GM18505 (cell line): Measurements from ENCODE around the gene SP1.
"Not testable (repeated sequence)": the region's sequence is repeated elsewhere in the genome, so short reads cannot be mapped to it uniquely, and the experiment has no call there.

Source experiments
- ATAC-seq: cut with Tn5 transposase; IDR thresholded peaks from one replicate; pipeline ENCODE4 v1.9.1; 2021; ENCODE audit not compliant: unreplicated experiment
- POLR2A ChIP-seq: IDR thresholded peaks from 4 replicates; pipeline ENCODE4 v1.6.1; 2011; ENCODE audit warnings: borderline replicate concordance; ENCODE audit not compliant: insufficient read depth, insufficient read length; ENCODE audit errors: extremely low read depth

SP1 gene

DNA sequence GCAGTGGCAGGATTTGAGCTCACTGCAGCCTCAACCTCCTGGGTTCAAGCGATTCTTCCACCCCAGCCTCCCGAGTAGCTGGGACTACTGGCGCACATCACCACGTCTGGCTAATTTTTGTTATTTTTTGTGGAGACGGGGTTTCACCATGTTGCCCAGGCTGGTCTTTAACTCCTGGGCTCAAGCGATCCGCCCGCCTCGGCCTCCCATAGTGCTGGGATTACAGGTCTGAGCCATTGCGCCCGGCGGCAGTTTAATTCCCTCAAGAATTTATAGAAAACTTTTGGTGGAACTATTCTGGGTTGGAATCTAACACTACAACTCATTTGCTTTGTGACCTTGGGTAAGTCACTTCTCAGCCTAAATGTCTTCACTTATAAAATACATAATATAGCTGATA is 1.8 kb upstream of the SP1 start:
- TF ChIP-seq POLR2A: no peak
- no peak for ATAC-seq

DNA sequence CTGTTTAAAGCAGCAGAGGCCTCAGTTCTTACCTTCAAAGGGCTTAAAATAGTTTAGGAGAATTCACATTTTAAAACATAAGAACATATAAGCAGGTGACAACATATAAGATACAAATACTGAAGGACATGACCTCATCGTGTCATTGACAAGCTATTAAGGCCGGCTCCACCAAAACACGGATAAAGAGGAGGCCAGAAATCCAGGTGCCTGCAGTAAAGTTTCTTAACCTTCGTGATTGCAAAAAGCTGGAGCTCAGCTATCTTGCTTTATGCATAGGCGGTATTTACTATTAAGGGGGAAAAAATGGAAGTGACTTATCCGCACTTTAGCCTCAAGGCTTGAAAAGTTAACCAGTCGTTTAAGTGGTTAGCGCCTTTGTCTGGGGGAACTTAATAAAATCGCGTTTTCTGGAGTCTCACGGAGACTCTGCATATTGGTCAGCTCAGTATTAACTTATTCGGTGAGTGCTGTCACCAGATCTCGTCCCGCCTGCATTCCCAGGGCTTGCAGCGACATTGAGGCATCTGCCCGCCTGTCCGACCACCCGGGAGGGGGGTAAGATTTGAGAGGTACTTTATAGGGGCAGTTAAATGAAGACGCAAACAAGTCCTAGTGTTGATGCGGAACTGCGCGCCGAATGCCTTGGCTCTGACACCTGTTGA is 1.1 kb upstream of the SP1 start:
- peak; percentile 0 for ATAC-seq
- no peak for TF ChIP-seq POLR2A

DNA sequence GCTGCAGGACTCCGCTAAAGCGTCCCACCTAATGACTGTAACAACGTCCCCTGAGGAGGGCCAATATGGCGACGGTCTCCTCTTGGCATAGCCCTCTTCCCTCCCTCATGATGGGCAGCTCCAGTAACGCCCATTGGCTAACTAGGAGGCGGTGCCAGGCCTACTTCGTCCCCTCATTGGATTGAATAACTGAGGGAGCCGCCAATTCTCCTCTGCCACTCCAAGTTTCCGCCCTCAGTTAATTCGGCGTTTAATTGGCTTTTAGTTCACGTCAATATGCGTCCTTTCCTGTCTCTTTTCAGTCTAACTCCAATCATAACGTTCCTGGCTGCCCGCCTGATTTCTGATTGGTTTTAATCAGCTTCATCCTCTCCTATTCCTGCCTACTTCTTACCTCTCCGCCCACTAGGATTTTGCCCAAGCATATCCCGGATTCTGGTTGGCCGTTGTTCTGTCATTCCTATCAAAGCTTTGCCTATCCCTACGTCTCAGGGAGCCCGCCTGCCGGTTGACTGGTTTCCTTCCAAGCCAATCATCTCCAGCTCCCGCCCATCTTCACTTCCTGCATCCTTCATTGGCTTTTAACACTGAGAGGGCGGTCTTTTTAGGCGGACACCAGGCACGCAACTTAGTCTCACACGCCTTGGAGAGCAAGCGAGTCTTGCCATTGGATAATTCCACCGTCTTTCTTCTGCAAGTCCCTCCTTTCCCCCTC is 430 bp upstream of the SP1 start:
- peak; percentile 94 for TF ChIP-seq POLR2A
- ATAC-seq: peak; percentile 68

DNA sequence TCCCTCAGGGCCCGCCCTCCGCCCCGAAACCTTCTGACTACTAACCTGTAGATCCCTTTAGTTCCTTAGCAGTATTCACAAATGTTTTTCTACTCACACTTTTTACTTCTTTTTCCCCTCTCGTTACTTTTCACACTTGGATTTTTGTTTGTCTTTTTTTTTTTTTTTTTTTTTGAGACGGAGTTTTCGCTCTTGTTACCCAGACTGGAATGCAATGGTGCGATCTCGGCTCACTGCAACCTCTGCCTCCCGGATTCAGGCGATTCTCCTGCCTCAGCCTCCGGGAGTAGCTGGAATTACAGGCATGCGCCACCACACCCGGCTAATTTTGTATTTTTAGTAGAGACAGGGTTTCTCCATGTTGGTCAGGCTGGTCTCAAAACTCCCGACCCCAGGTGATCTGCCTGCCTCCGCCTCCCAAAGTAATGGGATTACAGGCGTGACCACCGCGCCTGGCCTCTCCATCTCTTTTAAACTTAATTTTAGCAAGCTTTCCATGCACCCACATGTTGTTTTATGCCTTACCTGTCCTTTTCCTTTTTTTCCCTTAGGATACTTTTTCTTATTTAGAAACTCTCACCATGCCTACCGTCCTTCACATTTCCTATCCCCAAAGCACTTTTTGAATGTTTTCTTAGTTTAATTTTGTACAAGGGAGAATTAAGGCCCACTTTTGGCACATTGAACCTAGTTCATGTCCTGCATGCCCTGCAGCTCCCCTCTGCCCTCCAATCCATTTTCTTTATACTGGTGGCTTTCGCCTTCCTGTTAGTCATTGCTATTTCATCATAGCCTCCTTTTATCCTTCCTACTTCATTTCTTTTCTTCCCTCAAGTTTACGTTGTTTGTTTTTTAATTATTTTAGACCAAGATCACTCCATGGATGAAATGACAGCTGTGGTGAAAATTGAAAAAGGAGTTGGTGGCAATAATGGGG is 1.1 kb downstream of the SP1 start:
- no peak for TF ChIP-seq POLR2A
- ATAC-seq: no peak

DNA sequence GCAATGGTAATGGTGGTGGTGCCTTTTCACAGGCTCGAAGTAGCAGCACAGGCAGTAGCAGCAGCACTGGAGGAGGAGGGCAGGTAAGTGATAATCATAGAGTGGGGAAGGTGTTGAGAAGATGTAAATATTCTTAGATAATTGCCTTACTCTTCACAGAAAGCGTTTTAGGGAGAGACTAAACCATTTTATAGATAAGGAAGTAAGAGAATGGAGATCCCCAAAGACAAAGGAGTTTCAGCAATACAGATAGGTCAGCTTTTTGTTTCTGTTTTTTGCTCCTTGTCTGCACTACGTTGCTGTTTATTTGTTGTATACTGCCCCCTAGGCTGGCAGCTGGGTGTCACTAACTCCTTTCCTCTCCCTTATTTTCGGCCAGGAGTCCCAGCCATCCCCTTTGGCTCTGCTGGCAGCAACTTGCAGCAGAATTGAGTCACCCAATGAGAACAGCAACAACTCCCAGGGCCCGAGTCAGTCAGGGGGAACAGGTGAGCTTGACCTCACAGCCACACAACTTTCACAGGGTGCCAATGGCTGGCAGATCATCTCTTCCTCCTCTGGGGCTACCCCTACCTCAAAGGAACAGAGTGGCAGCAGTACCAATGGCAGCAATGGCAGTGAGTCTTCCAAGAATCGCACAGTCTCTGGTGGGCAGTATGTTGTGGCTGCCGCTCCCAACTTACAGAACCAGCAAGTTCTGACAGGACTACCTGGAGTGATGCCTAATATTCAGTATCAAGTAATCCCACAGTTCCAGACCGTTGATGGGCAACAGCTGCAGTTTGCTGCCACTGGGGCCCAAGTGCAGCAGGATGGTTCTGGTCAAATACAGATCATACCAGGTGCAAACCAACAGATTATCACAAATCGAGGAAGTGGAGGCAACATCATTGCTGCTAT is 2.0 kb downstream of the SP1 start:
- no peak for TF ChIP-seq POLR2A
- ATAC-seq: no peak

DNA sequence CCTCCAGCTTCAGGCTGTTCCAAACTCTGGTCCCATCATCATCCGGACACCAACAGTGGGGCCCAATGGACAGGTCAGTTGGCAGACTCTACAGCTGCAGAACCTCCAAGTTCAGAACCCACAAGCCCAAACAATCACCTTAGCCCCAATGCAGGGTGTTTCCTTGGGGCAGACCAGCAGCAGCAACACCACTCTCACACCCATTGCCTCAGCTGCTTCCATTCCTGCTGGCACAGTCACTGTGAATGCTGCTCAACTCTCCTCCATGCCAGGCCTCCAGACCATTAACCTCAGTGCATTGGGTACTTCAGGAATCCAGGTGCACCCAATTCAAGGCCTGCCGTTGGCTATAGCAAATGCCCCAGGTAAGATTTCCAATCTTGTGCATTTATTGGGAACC is 3.3 kb downstream of the SP1 start:
- ATAC-seq: no peak
- TF ChIP-seq POLR2A: no peak

DNA sequence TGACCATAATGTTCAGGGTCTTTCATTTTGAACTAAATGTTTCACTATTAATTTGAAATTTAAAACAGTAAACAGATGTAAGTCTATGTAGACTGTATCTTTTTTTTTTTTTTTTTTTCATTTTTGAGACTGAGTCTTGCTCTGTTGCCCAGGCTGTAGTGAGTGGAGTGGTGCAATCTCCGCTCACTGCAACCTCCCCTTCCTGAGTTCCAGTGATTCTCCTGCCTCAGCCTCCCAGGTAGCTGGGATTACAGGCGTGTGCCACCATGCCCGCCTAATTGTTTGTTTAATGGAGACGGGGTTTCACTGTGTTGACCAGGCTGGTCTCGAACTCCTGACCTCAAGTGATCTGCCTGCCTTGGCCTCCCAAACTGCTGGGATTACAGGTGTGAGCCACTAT is 6.4 kb downstream of the SP1 start:
- ATAC-seq: not testable (repeated sequence)

DNA sequence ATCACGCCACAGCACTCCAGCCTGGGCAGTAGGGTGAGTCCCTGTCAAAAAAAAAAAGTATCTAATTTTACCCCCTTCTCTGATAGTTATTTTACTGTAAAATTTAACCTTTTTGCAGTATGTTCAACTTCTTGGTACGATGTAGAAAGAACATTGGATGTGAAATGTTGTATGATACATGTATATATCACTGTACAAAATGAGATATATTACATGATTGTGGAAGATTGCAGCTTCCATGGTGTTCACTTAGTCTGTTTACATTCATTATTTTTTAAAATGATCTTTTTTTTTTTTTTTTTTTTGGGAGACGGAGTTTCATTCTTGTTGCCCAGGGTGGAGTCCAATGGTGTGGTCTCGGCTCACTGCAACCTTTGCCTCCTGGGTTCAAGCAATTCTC is 9.0 kb downstream of the SP1 start:
- ATAC-seq: no peak
- TF ChIP-seq POLR2A: no peak

DNA sequence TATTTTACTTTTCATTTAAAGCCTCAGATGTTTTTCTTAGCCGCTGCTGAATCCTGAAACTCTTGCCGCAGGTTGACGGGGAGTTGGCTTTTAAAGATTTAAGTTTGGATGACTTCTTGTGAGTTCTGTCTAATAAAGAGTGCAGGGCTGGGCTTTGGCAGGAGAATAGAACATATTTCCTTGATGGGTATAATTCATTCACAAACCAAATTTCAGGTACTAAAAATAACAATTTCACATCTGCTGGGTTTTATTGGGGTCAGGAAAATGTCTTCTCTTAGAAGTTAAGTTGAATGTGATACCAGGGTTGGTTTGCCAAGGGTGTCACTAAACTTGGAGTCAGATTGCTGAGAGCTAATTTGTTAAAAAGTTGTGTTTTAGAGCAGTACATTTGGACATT is 9.7 kb downstream of the SP1 start:
- ATAC-seq: no peak
- no peak for TF ChIP-seq POLR2A

DNA sequence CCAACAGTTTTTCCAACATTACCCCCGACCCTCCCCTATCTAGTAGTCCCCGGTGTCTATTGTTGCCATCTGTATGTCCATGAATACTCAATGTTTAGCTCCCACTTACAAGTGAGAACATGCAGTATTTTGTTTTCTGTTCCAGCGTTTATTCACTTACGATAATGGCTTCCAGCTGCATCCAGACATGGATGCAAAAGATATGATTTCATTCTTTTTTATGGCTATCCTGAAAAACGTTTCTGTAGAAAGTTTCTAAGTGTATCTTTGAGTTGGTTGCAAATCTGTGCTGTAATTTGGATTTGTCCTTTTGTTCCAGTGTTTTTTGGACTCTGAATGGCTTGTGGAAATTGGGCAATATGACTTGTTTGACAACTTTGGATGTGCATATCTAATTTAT is 11.7 kb downstream of the SP1 start:
- TF ChIP-seq POLR2A: no peak
- ATAC-seq: no peak

DNA sequence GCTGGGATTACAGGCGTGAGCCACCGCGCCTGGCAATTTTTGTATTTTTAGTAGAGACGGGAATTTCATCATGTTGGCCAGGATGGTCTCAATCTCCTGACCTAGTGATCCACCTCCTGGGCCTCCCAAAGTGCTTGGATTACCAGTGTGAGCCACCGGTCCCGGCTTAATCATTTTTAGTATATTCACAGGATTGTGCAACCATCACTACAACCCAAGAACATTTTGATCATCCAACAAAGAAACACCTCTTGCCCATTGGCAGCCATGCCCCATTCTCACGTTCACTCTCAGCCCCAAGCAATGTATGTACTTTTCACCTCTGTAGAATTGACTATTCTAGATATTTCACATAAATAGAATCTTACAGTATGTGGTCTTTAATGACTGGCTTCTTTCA is 19.9 kb downstream of the SP1 start:
- no peak for ATAC-seq
- TF ChIP-seq POLR2A: no peak

DNA sequence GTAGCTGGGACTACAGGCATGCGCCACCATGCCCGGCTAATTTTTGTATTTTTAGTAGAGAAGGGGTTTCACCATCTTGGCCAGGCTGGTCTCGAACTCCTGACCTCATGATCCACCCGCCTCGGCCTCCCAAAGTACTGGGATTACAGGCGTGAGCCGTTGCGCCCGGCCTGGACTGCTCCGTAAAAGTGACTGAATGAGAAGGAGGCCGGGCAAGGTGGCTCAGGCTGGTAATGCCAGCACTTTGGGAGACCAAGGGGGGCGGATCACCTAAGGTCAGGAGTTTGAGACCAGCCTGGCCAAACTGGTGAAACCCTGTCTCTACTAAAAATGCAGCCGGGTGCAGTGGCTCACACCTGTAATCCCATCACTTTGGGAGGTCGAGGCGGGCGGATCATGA is 22.4 kb downstream of the SP1 start:
- ATAC-seq: not testable (repeated sequence)

DNA sequence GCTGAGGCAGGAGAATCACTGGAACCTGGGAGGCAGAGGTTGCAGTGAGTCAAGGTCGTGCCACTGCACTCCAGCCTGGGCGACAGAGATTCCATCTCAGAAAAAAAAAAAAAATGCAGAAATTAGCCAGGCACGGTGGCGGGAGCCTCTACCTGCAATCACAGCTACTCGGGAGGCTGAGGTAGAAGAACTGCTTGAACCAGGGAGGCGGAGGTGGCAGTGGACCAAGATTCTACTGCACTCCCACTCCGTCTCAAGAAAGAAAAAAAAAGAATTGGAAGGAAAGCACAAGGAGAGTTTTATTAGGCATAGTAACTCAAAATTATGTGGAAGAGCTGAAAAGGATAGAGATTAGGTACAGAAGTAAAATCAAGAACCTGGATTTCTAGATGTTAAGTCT is 22.9 kb downstream of the SP1 start:
- TF ChIP-seq POLR2A: no peak
- no peak for ATAC-seq

DNA sequence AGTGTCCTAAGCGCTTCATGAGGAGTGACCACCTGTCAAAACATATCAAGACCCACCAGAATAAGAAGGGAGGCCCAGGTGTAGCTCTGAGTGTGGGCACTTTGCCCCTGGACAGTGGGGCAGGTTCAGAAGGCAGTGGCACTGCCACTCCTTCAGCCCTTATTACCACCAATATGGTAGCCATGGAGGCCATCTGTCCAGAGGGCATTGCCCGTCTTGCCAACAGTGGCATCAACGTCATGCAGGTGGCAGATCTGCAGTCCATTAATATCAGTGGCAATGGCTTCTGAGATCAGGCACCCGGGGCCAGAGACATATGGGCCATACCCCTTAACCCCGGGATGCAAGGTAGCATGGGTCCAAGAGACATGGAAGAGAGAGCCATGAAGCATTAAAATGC is 31.0 kb downstream of the SP1 start:
- no peak for TF ChIP-seq POLR2A
- ATAC-seq: no peak
